ENCODE data around the gene ADARB1. TPM values are rescaled to one million over a fixed set of nuclear protein-coding genes. Genes with fewer than 3 reads are reported as not detected.
"Not testable (repeated sequence)": the region's sequence is repeated elsewhere in the genome, so short reads cannot be mapped to it uniquely, and the experiment has no call there.

Gene ADARB1
- total RNA-seq, 4 donors from 2014 or later: 3.4 to 15.6 (median 5.7) TPM

GRCh38 chr21:45138199-45139002, 64.0 kb downstream of the ADARB1 start:
- intact Hi-C loops (cut with DNase I): loop anchor here (5.0 kb wide), 1 partner anchor 191 kb away; no protein-coding TSS in a partner anchor
- DNase-seq: no peak
- 57 to 60% methylated on average over 12 of the region's 12 CpGs for WGBS, 2 donors

GRCh38 chr21:45139003-45139360, 64.6 kb downstream of the ADARB1 start:
- not testable (repeated sequence) for H3K36me3 ChIP-seq, H3K27ac ChIP-seq, H3K27me3 ChIP-seq, H3K4me3 ChIP-seq, DNase-seq, H3K9me3 ChIP-seq
- intact Hi-C loops (cut with DNase I): loop anchor here (5.0 kb wide), 1 partner anchor 192 kb away; no protein-coding TSS in a partner anchor
- H3K4me1 ChIP-seq: peaks cover 0 to 17% (median 0%) of the 10 kb centered on the region in 3 donors
- 87 to 91% methylated on average over 6 to 7 of the region's 7 CpGs for WGBS, 2 donors

More at GRCh38 chr21:45138199-45139002, 64.0 kb downstream of the ADARB1 start:
- Histone ChIP-seq H3K36me3 (no peaks in the 10 kb centered on the region), H3K27ac (no peak overlapping the region), H3K4me1 (peaks cover 0 to 17% (median 0%) of the 10 kb centered on the region in 3 donors), H3K4me3 (no peak overlapping the region), H3K27me3 (no peaks in the 10 kb centered on the region), H3K9me3 (no peaks in the 10 kb centered on the region)
- TF ChIP-seq POLR2A (IDR thresholded peaks at IDR 0.05): no peak
- peak; percentile 55 to 68 (median 62) for TF ChIP-seq CTCF (IDR thresholded peaks at IDR 0.05)

- WGBS, 2 donors: 95 to 97% methylated on average over 13 of the region's 13 CpGs
- Histone ChIP-seq H3K27me3 (no peaks in the 10 kb centered on the region), H3K4me3 (no peak overlapping the region), H3K4me1 (peaks cover 0 to 17% (median 0%) of the 10 kb centered on the region in 3 donors), H3K9me3 (no peaks in the 10 kb centered on the region), H3K36me3 (no peaks in the 10 kb centered on the region), H3K27ac (no peak overlapping the region)
- TF ChIP-seq CTCF (IDR thresholded peaks at IDR 0.05) (no peak), POLR2A (IDR thresholded peaks at IDR 0.05) (no peak)
- intact Hi-C loops (cut with DNase I): loop anchor here (5.0 kb wide), 1 partner anchor 192 kb away; no protein-coding TSS in a partner anchor
- DNase-seq: no peak
Measured at GRCh38 chr21:45139473-45139872, 65.1 kb downstream of the ADARB1 start.

GRCh38 chr21:45140346-45140940, 66.1 kb downstream of the ADARB1 start:
- peak; percentile 55 to 94 (median 80) for TF ChIP-seq CTCF (IDR thresholded peaks at IDR 0.05)
- TF ChIP-seq POLR2A (IDR thresholded peaks at IDR 0.05): no peak
- Histone ChIP-seq H3K4me3 (no peak overlapping the region), H3K4me1 (peaks cover 0 to 17% (median 0%) of the 10 kb centered on the region in 3 donors), H3K36me3 (peaks cover 0 to 5% (median 0%) of the 10 kb centered on the region in 3 donors), H3K27ac (no peak overlapping the region), H3K27me3 (no peaks in the 10 kb centered on the region), H3K9me3 (no peaks in the 10 kb centered on the region)
- intact Hi-C loops (cut with DNase I): loop anchor here (5.0 to 10.0 kb wide), 2 partner anchors 144 to 302 kb away; partner anchors contain the start of gene POFUT2
- DNase-seq: no peak
- WGBS, 2 donors: 23 to 39% methylated on average over 5 to 6 of the region's 9 CpGs

GRCh38 chr21:45140944-45141343, 66.6 kb downstream of the ADARB1 start:
- H3K4me1 ChIP-seq: peaks cover 0 to 17% (median 0%) of the 10 kb centered on the region in 3 donors
- H3K4me3 ChIP-seq, DNase-seq, H3K36me3 ChIP-seq, H3K9me3 ChIP-seq, H3K27ac ChIP-seq, H3K27me3 ChIP-seq: not testable (repeated sequence)
- WGBS, 2 donors: 78 to 90% methylated on average over 4 of the region's 4 CpGs
- intact Hi-C loops (cut with DNase I): loop anchor here (5.0 to 10.0 kb wide), 2 partner anchors 144 to 301 kb away; partner anchors contain the start of gene POFUT2

- H3K4me1 ChIP-seq: peaks cover 0 to 17% (median 0%) of the 10 kb centered on the region in 3 donors
- intact Hi-C loops (cut with DNase I): loop anchor here (5.0 to 10.0 kb wide), 2 partner anchors 143 to 301 kb away; partner anchors contain the start of gene POFUT2
- WGBS, 2 donors: 83 to 90% methylated on average over 4 to 5 of the region's 5 CpGs
Measured at GRCh38 chr21:45141507-45141906, 67.1 kb downstream of the ADARB1 start.

More at GRCh38 chr21:45141507-45141906, 67.1 kb downstream of the ADARB1 start:
- no peaks in the 10 kb centered on the region for H3K27me3 ChIP-seq
- H3K4me3 ChIP-seq: no peak overlapping the region
- no peak for TF ChIP-seq POLR2A (IDR thresholded peaks at IDR 0.05)
- TF ChIP-seq CTCF (IDR thresholded peaks at IDR 0.05): no peak
- H3K27ac ChIP-seq: no peak overlapping the region
- DNase-seq: no peak
- H3K9me3 ChIP-seq: no peaks in the 10 kb centered on the region
- peaks cover 0 to 7% (median 0%) of the 10 kb centered on the region in 3 donors for H3K36me3 ChIP-seq
